Vagina (tissue), 2 donors: ENCODE data around the gene LRRC1.

Source experiments
- POLR2A ChIP-seq, 2 donors: fragments of 450-650 bp; IDR thresholded peaks; one replicate each; pipeline ENCODE4 v1.6.1; 2017; ENCODE audit warnings: antibody characterized with exemption in 2 of 2, mild to moderate bottlenecking in 2 of 2, moderate library complexity in 2 of 2
- POLR2AphosphoS5 ChIP-seq, 2 donors: sonication (generic); formaldehyde crosslinking; IDR thresholded peaks; one replicate each; pipeline ENCODE4 v1.9.0; 2017; ENCODE audit warnings: antibody characterized with exemption in 2 of 2, mild to moderate bottlenecking in 2 of 2, low read depth in 1 of 2; ENCODE audit not compliant: insufficient read depth in 1 of 2
- TF ChIP-seq, protein P1 (sequence below), 3 experiments: fragments of 450-650 bp in 2 of 3; fragments of 200-600 bp in 1 of 3; sonication (generic) in 1 of 3; IDR thresholded peaks; one replicate each; pipeline ENCODE4 v1.5.1; 2017 to 2019; ENCODE audit warnings: antibody characterized with exemption in 3 of 3, mild to moderate bottlenecking in 2 of 3, moderate library complexity in 2 of 3

DNA sequence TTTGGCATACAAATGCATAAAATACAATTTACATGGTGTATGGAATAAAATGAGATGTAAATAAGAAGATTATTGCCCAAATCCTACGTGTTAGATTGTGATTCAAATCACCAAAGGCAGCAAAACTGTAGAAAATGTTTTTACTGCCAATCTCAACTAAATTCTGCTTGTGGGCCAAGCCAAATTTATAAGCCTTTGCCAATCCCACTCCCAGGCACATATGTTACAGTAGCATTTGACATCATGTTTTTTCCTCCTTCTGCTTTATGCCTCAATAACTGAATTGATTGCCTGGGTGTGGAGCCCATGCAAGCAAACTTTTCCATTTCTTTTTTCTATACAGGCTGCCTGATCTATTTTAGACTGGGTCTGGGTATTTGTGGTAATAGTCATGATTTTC, 36.3 kb upstream of the LRRC1 start:
- TF ChIP-seq, protein P1, sequence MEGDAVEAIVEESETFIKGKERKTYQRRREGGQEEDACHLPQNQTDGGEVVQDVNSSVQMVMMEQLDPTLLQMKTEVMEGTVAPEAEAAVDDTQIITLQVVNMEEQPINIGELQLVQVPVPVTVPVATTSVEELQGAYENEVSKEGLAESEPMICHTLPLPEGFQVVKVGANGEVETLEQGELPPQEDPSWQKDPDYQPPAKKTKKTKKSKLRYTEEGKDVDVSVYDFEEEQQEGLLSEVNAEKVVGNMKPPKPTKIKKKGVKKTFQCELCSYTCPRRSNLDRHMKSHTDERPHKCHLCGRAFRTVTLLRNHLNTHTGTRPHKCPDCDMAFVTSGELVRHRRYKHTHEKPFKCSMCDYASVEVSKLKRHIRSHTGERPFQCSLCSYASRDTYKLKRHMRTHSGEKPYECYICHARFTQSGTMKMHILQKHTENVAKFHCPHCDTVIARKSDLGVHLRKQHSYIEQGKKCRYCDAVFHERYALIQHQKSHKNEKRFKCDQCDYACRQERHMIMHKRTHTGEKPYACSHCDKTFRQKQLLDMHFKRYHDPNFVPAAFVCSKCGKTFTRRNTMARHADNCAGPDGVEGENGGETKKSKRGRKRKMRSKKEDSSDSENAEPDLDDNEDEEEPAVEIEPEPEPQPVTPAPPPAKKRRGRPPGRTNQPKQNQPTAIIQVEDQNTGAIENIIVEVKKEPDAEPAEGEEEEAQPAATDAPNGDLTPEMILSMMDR (IDR thresholded peaks at IDR 0.05), result no peak
- TF ChIP-seq POLR2A (IDR thresholded peaks at IDR 0.05), result no peak
- TF ChIP-seq POLR2AphosphoS5 (IDR thresholded peaks at IDR 0.05; ENCODE audit: insufficient read depth in 1 of 2, low read depth in 1 of 2), result no peak
